Activated B cell treated with CpG ODN at 0.5 μM for 24 hours (primary cell): ENCODE measurements around the gene SCAPER. TPM values are rescaled to one million over a fixed set of nuclear protein-coding genes. Genes with fewer than 3 reads are reported as not detected.

Experiments
- ATAC-seq: fragments of 200-7000 bp; cut with Tn5 transposase; one replicate; pipeline ENCODE4 v1.10.0; 2021; ENCODE audit warnings: low read depth, mild to moderate bottlenecking, moderate library complexity
- CTCF ChIA-PET: fragments of 350-600 bp; sonication (Branson Sonifier 250); formaldehyde crosslinking; loops from one replicate; lab custom pipeline; 2021; ENCODE audit warnings: antibody characterized with exemption; lab: Charles Lee
- POLR2A ChIA-PET: fragments of 350-600 bp; sonication (Branson Sonifier 250); formaldehyde crosslinking; loops from one replicate; lab custom pipeline; 2021; ENCODE audit warnings: antibody characterized with exemption; lab: Charles Lee
- DNase-seq: peaks from one replicate; pipeline ENCODE4 v3.0.0; 2022
- H3K27ac Mint-ChIP-seq: one replicate; pipeline ENCODE4 v1.8.0; 2020; ENCODE audit warnings: mixed read lengths
- H3K27me3 Mint-ChIP-seq: one replicate; pipeline ENCODE4 v1.8.0; 2021; ENCODE audit warnings: mixed read lengths
- H3K36me3 Mint-ChIP-seq: one replicate; pipeline ENCODE4 v1.8.0; 2021; ENCODE audit warnings: low read depth, mixed read lengths
- H3K4me1 Mint-ChIP-seq: one replicate; pipeline ENCODE4 v1.8.0; 2021; ENCODE audit warnings: mixed read lengths
- H3K4me3 Mint-ChIP-seq: one replicate; pipeline ENCODE4 v1.8.0; 2020; ENCODE audit warnings: mild to moderate bottlenecking, mixed read lengths
- H3K9me3 Mint-ChIP-seq: one replicate; pipeline ENCODE4 v1.8.0; 2020; ENCODE audit warnings: mixed read lengths
- intact Hi-C: fragments of 100-400 bp; cut with micrococcal nuclease; formaldehyde crosslinking; loops from one replicate; pipeline ENCODE4 v1.15.1; 2024
- total RNA-seq: library from RNA; stranded (reverse); gene quantifications from 2 replicates; pipeline ENCODE4 v1.2.3, GENCODE V29; 2022
- TF ChIP-seq, protein P1 (sequence below): fragments of 200-600 bp; IDR thresholded peaks from one replicate; pipeline ENCODE4 v1.8.0; 2022; ENCODE audit warnings: antibody characterized with exemption, mild to moderate bottlenecking

Gene SCAPER
- total RNA-seq, 1 donor from 2014 or later: 38.8 TPM

- no peaks in the 10 kb centered on the region for H3K9me3 Mint-ChIP-seq
- DNase-seq: no peak
- peak overlapping the region; percentile 86 for H3K4me3 Mint-ChIP-seq
- POLR2A ChIA-PET: interaction anchor here (0.7 to 1.9 kb wide), 2 partner anchors 8 to 30 kb away, joined by 3 to 11 read pairs; partner anchors contain the start of gene ETFA
- no peak for ATAC-seq
- H3K4me1 Mint-ChIP-seq: peaks cover 66% of the 10 kb centered on the region
- peaks cover 60% of the 10 kb centered on the region for H3K27me3 Mint-ChIP-seq
- TF ChIP-seq, protein P1, sequence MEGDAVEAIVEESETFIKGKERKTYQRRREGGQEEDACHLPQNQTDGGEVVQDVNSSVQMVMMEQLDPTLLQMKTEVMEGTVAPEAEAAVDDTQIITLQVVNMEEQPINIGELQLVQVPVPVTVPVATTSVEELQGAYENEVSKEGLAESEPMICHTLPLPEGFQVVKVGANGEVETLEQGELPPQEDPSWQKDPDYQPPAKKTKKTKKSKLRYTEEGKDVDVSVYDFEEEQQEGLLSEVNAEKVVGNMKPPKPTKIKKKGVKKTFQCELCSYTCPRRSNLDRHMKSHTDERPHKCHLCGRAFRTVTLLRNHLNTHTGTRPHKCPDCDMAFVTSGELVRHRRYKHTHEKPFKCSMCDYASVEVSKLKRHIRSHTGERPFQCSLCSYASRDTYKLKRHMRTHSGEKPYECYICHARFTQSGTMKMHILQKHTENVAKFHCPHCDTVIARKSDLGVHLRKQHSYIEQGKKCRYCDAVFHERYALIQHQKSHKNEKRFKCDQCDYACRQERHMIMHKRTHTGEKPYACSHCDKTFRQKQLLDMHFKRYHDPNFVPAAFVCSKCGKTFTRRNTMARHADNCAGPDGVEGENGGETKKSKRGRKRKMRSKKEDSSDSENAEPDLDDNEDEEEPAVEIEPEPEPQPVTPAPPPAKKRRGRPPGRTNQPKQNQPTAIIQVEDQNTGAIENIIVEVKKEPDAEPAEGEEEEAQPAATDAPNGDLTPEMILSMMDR: no peak
- CTCF ChIA-PET: interaction anchor here (1.2 kb wide), 1 partner anchor 106 kb away, joined by 3 read pairs; no protein-coding TSS in a partner anchor
- intact Hi-C loops: loop anchor here (2.0 to 10.0 kb wide), 3 partner anchors 151 to 743 kb away; no protein-coding TSS in a partner anchor
- no peak overlapping the region for H3K27ac Mint-ChIP-seq
- no peaks in the 10 kb centered on the region for H3K36me3 Mint-ChIP-seq
These were observed 563.6 kb downstream of the SCAPER start for GRCh38 chr15:76341366-76342057.

DNA sequence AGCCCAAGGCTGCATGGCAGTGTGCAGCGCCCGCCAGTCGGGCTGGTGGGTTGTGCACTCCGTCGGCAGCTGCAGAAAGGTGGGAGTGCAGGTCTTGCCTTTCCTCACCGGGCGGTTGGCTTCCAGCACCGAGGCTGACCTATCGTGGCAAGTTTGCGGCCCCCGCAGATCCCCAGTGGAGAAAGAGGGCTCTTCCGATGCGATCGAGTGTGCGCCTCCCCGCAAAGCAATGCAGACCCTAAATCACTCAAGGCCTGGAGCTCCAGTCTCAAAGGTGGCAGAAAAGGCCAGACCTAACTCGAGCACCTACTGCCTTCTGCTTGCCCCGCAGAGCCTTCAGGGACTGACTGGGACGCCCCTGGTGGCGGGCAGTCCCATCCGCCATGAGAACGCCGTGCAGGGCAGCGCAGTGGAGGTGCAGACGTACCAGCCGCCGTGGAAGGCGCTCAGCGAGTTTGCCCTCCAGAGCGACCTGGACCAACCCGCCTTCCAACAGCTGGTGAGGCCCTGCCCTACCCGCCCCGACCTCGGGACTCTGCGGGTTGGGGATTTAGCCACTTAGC lies 564.3 kb downstream of the SCAPER start:
- Mint-ChIP-seq H3K27ac (no peak overlapping the region), H3K4me3 (peak overlapping the region; percentile 86), H3K9me3 (no peaks in the 10 kb centered on the region), H3K4me1 (peaks cover 69% of the 10 kb centered on the region), H3K36me3 (no peaks in the 10 kb centered on the region), H3K27me3 (peaks cover 61% of the 10 kb centered on the region)
- ChIA-PET POLR2A (interaction anchor here (1.3 to 1.9 kb wide), 2 partner anchors 30 to 235 kb away, joined by 4 to 11 read pairs; partner anchors contain the start of gene ETFA), CTCF (interaction anchor here (1.2 kb wide), 1 partner anchor 105 kb away, joined by 3 read pairs; no protein-coding TSS in a partner anchor)
- ATAC-seq (peak; percentile 54), DNase-seq (peak; percentile 54)
- TF ChIP-seq, protein P1: no peak
- intact Hi-C loops: loop anchor here (1.0 to 10.0 kb wide), 4 partner anchors 30 to 744 kb away; partner anchors contain the start of gene ETFA

GRCh38 chr15:76340198-76340802 lies 564.8 kb downstream of the SCAPER start:
- H3K4me1 Mint-ChIP-seq: peaks cover 69% of the 10 kb centered on the region
- H3K4me3 Mint-ChIP-seq: peak overlapping the region; percentile 86
- ChIA-PET CTCF (interaction anchor here (1.2 kb wide), 1 partner anchor 104 kb away, joined by 3 read pairs; no protein-coding TSS in a partner anchor), POLR2A (interaction anchor here (1.3 to 1.9 kb wide), 2 partner anchors 29 to 235 kb away, joined by 4 to 11 read pairs; partner anchors contain the start of gene ETFA)
- ATAC-seq: no peak
- TF ChIP-seq, protein P1: no peak
- peak; percentile 51 for DNase-seq
- H3K36me3 Mint-ChIP-seq: no peaks in the 10 kb centered on the region
- intact Hi-C loops: loop anchor here (1.0 to 10.0 kb wide), 4 partner anchors 29 to 745 kb away; partner anchors contain the start of gene ETFA
- H3K27ac Mint-ChIP-seq: no peak overlapping the region
- no peaks in the 10 kb centered on the region for H3K9me3 Mint-ChIP-seq
- peaks cover 61% of the 10 kb centered on the region for H3K27me3 Mint-ChIP-seq

DNA sequence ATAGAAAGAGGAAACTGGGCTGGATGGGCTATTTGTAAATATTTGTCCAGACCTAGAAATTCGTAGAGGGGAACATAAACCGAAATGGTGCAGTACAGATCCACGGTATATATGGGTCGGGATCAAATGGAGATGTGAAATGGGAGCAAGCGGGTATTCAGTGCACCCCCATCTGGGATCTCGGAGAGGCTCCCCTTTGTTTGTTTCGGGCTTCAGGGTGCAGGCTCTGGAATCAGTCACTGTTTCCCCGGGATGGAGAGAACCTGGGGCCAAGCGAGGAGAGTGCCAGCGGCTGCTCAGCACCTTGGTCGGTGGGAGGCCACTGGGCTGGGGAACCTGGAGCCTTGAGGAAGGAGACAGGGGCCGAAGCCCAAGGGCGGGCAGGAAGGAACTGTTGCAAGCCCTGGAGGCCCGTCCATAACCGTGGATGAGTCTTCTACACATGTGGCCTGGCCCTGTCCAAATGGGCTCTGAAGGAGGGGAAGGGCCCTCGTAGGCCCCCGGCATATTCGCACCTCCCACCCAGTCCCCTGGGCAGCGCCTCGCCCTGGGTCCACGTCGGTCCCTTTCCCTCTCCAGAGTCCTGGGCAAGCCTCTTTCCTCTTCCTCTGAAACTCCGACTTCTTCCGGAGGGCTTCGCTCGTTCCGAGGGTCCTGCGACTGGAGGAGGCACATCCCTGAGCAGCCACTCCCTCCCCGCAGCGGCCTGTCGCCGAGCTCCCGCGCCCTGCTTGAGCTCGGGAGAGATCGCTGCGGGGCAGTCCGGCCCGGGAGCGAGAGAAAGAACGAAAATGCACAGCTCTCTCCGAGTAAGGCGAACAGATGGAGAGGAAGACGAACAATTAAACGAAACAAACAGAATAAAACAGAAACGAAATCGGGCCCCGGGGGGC lies 565.6 kb downstream of the SCAPER start:
- H3K27me3 Mint-ChIP-seq: peaks cover 60% of the 10 kb centered on the region
- DNase-seq (peak; percentile 41), ATAC-seq (no peak)
- no peaks in the 10 kb centered on the region for H3K36me3 Mint-ChIP-seq
- intact Hi-C loops: loop anchor here (1.0 to 10.0 kb wide), 6 partner anchors 28 to 745 kb away; partner anchors contain the start of gene ETFA
- ChIA-PET CTCF (no interaction called here), POLR2A (interaction anchor here (1.3 to 1.9 kb wide), 2 partner anchors 28 to 236 kb away, joined by 4 to 11 read pairs; partner anchors contain the start of gene ETFA)
- TF ChIP-seq, protein P1: no peak
- H3K9me3 Mint-ChIP-seq: no peaks in the 10 kb centered on the region
- H3K27ac Mint-ChIP-seq: no peak overlapping the region
- peaks cover 71% of the 10 kb centered on the region for H3K4me1 Mint-ChIP-seq
- H3K4me3 Mint-ChIP-seq: peak overlapping the region; percentile 86
